ENCODE measurements around the gene LTBP1.
"Not testable (repeated sequence)": the region's sequence is repeated elsewhere in the genome, so short reads cannot be mapped to it uniquely, and the experiment has no call there.

The LTBP1 gene

GRCh38 chr2:33437297-33437696 lies 490.5 kb downstream of the LTBP1 start:
- no peaks in the 10 kb centered on the region for H3K9me3 ChIP-seq (ENCODE audit: low read length)
- H3K4me3 ChIP-seq (ENCODE audit: low read depth in 1 of 2, low read length in 2 of 2), result no peak overlapping the region
- no peak overlapping the region for H3K27ac ChIP-seq (ENCODE audit: low read depth, low read length)
- H3K36me3 ChIP-seq (ENCODE audit: insufficient read depth, low read length), result no peaks in the 10 kb centered on the region
- no peaks in the 10 kb centered on the region for H3K27me3 ChIP-seq (ENCODE audit: control insufficient read depth in 1 of 2, insufficient read depth in 2 of 2, low read length in 2 of 2)
- no peak overlapping the region for H3K9ac ChIP-seq (ENCODE audit: low read length)
- H3K4me1 ChIP-seq (ENCODE audit: insufficient read depth, low read length), result no peaks in the 10 kb centered on the region

GRCh38 chr2:33437815-33438214 lies 491.1 kb downstream of the LTBP1 start:
- H3K4me3 ChIP-seq (ENCODE audit: low read depth in 1 of 2, low read length in 2 of 2), result no peak overlapping the region
- no peaks in the 10 kb centered on the region for H3K4me1 ChIP-seq (ENCODE audit: insufficient read depth, low read length)
- H3K27ac ChIP-seq (ENCODE audit: low read depth, low read length), result no peak overlapping the region
- no peak overlapping the region for H3K9ac ChIP-seq (ENCODE audit: low read length)
- H3K27me3 ChIP-seq (ENCODE audit: control insufficient read depth in 1 of 2, insufficient read depth in 2 of 2, low read length in 2 of 2), result no peaks in the 10 kb centered on the region
- H3K36me3 ChIP-seq (ENCODE audit: insufficient read depth, low read length), result no peaks in the 10 kb centered on the region
- no peaks in the 10 kb centered on the region for H3K9me3 ChIP-seq (ENCODE audit: low read length)

- H3K36me3 ChIP-seq (ENCODE audit: insufficient read depth, low read length), result no peaks in the 10 kb centered on the region
- H3K4me3 ChIP-seq (ENCODE audit: low read depth in 1 of 2, low read length in 2 of 2), result no peak overlapping the region
- H3K4me1 ChIP-seq (ENCODE audit: insufficient read depth, low read length), result no peaks in the 10 kb centered on the region
- H3K9ac ChIP-seq (ENCODE audit: low read length), result no peak overlapping the region
- H3K27ac ChIP-seq (ENCODE audit: low read depth, low read length), result no peak overlapping the region
- H3K9me3 ChIP-seq (ENCODE audit: low read length), result no peaks in the 10 kb centered on the region
- no peaks in the 10 kb centered on the region for H3K27me3 ChIP-seq (ENCODE audit: control insufficient read depth in 1 of 2, insufficient read depth in 2 of 2, low read length in 2 of 2)
These were observed 494.6 kb downstream of the LTBP1 start for GRCh38 chr2:33441235-33441810.

- H3K27ac ChIP-seq (ENCODE audit: low read depth, low read length); H3K27me3 ChIP-seq (ENCODE audit: control insufficient read depth in 1 of 2, insufficient read depth in 2 of 2, low read length in 2 of 2); H3K4me1 ChIP-seq (ENCODE audit: insufficient read depth, low read length); H3K4me3 ChIP-seq (ENCODE audit: low read depth in 1 of 2, low read length in 2 of 2); H3K9me3 ChIP-seq (ENCODE audit: low read length); H3K36me3 ChIP-seq (ENCODE audit: insufficient read depth, low read length); H3K9ac ChIP-seq (ENCODE audit: low read length): not testable (repeated sequence)
These were observed 495.3 kb downstream of the LTBP1 start for GRCh38 chr2:33442052-33442451.

GRCh38 chr2:33442528-33443079 lies 495.9 kb downstream of the LTBP1 start:
- H3K4me1 ChIP-seq (ENCODE audit: insufficient read depth, low read length), result no peaks in the 10 kb centered on the region
- no peaks in the 10 kb centered on the region for H3K9me3 ChIP-seq (ENCODE audit: low read length)
- no peaks in the 10 kb centered on the region for H3K27me3 ChIP-seq (ENCODE audit: control insufficient read depth in 1 of 2, insufficient read depth in 2 of 2, low read length in 2 of 2)
- no peak overlapping the region for H3K27ac ChIP-seq (ENCODE audit: low read depth, low read length)
- H3K36me3 ChIP-seq (ENCODE audit: insufficient read depth, low read length), result no peaks in the 10 kb centered on the region
- no peak overlapping the region for H3K4me3 ChIP-seq (ENCODE audit: low read depth in 1 of 2, low read length in 2 of 2)
- no peak overlapping the region for H3K9ac ChIP-seq (ENCODE audit: low read length)

GRCh38 chr2:33443274-33443829 lies 496.6 kb downstream of the LTBP1 start:
- no peaks in the 10 kb centered on the region for H3K9me3 ChIP-seq (ENCODE audit: low read length)
- H3K27ac ChIP-seq (ENCODE audit: low read depth, low read length), result no peak overlapping the region
- H3K36me3 ChIP-seq (ENCODE audit: insufficient read depth, low read length), result no peaks in the 10 kb centered on the region
- no peaks in the 10 kb centered on the region for H3K4me1 ChIP-seq (ENCODE audit: insufficient read depth, low read length)
- no peak overlapping the region for H3K4me3 ChIP-seq (ENCODE audit: low read depth in 1 of 2, low read length in 2 of 2)
- no peak overlapping the region for H3K9ac ChIP-seq (ENCODE audit: low read length)
- no peaks in the 10 kb centered on the region for H3K27me3 ChIP-seq (ENCODE audit: control insufficient read depth in 1 of 2, insufficient read depth in 2 of 2, low read length in 2 of 2)

- H3K4me1 ChIP-seq (ENCODE audit: insufficient read depth, low read length), result no peaks in the 10 kb centered on the region
- no peak overlapping the region for H3K4me3 ChIP-seq (ENCODE audit: low read depth in 1 of 2, low read length in 2 of 2)
- no peak overlapping the region for H3K9ac ChIP-seq (ENCODE audit: low read length)
- H3K9me3 ChIP-seq (ENCODE audit: low read length), result no peaks in the 10 kb centered on the region
- H3K27ac ChIP-seq (ENCODE audit: low read depth, low read length), result no peak overlapping the region
- H3K27me3 ChIP-seq (ENCODE audit: control insufficient read depth in 1 of 2, insufficient read depth in 2 of 2, low read length in 2 of 2), result no peaks in the 10 kb centered on the region
- no peaks in the 10 kb centered on the region for H3K36me3 ChIP-seq (ENCODE audit: insufficient read depth, low read length)
These were observed 498.2 kb downstream of the LTBP1 start for GRCh38 chr2:33444967-33445366.

GRCh38 chr2:33448220-33448899 lies 501.6 kb downstream of the LTBP1 start:
- Histone ChIP-seq H3K9ac (ENCODE audit: low read length) (no peak overlapping the region), H3K4me1 (ENCODE audit: insufficient read depth, low read length) (no peaks in the 10 kb centered on the region), H3K4me3 (ENCODE audit: low read depth in 1 of 2, low read length in 2 of 2) (no peak overlapping the region), H3K36me3 (ENCODE audit: insufficient read depth, low read length) (no peaks in the 10 kb centered on the region), H3K9me3 (ENCODE audit: low read length) (no peaks in the 10 kb centered on the region), H3K27ac (ENCODE audit: low read depth, low read length) (no peak overlapping the region), H3K27me3 (ENCODE audit: control insufficient read depth in 1 of 2, insufficient read depth in 2 of 2, low read length in 2 of 2) (no peaks in the 10 kb centered on the region)

Data from muscle layer of colon (tissue), 2 donors.